SK-N-SH (cell line): Measurements from ENCODE around the gene BCAT1. TPM values are rescaled to one million over a fixed set of nuclear protein-coding genes. Genes with fewer than 3 reads are reported as not detected.

Experiments
- CTCF ChIA-PET: fragments of 300-600, 350-600 bp; formaldehyde crosslinking; extraction: SDS; loops from one replicate; lab custom pipeline; 2021; lab: Yijun Ruan, JAX
- POLR2A ChIA-PET: fragments of 350-600 bp; sonication (Branson Sonifier 250); formaldehyde crosslinking; extraction: SDS; loops from one replicate; lab custom pipeline; 2020; ENCODE audit warnings: antibody characterized with exemption, inconsistent platforms; lab: Yijun Ruan, JAX
- DNase-seq: peaks from one replicate; pipeline ENCODE4 v3.0.0; 2012
- H2AFZ ChIP-seq: fragments of 200-600 bp; sonication (generic); 2 replicates; pipeline ENCODE4 v1.8.1; 2016; ENCODE audit warnings: antibody characterized with exemption, mild to moderate bottlenecking, low read depth
- H3F3A ChIP-seq: fragments of 200-600 bp; sonication (generic); replicated peaks from 2 replicates; pipeline ENCODE3; 2016; ENCODE audit warnings: antibody characterized with exemption, mild to moderate bottlenecking; ENCODE audit not compliant: insufficient read depth
- H3K27ac ChIP-seq, 2 experiments: fragments of 200-500 bp in 1 of 2; fragments of 200-600 bp in 1 of 2; sonication (Bioruptor generic) in 1 of 2; sonication (generic), shearing (Covaris generic) in 1 of 2; 2 replicates each; pipeline versions ENCODE4 v1.5.1 to v1.6.1; 2014 to 2016; ENCODE audit warnings: low read depth in 2 of 2, inconsistent platforms in 1 of 2, low read length in 1 of 2, mild to moderate bottlenecking in 1 of 2, mixed read lengths in 1 of 2
- H3K27me3 ChIP-seq: fragments of 200-600 bp; sonication (generic), shearing (Covaris generic); 2 replicates; pipeline ENCODE4 v1.6.1; 2016; ENCODE audit warnings: mixed run types; ENCODE audit not compliant: insufficient read depth
- H3K36me3 ChIP-seq, 2 experiments: fragments of 200-500 bp in 1 of 2; fragments of 200-600 bp in 1 of 2; sonication (Bioruptor generic) in 1 of 2; sonication (generic) in 1 of 2; replicated peaks in 1 of 2; 2 replicates each; pipeline versions ENCODE3 to v1.5.1; 2014 to 2016; ENCODE audit warnings: low read length in 1 of 2, mild to moderate bottlenecking in 1 of 2; ENCODE audit not compliant: insufficient read depth in 2 of 2, control insufficient read depth in 1 of 2
- H3K4me1 ChIP-seq, 2 experiments: fragments of 200-500 bp in 1 of 2; fragments of 200-600 bp in 1 of 2; sonication (Bioruptor generic) in 1 of 2; sonication (generic), shearing (Covaris generic) in 1 of 2; 2 replicates each; pipeline versions ENCODE4 v1.5.1 to v1.6.1; 2014 to 2016; ENCODE audit warnings: low read depth in 1 of 2, low read length in 1 of 2, mixed run types in 1 of 2; ENCODE audit not compliant: insufficient read depth in 2 of 2, control insufficient read depth in 1 of 2
- H3K4me2 ChIP-seq: fragments of 200-600 bp; sonication (generic), shearing (Covaris generic); 2 replicates; pipeline ENCODE4 v1.6.1; 2017; ENCODE audit warnings: mixed run types
- H3K4me3 ChIP-seq, 2 experiments: fragments of 200-500 bp in 1 of 2; fragments of 200-600 bp in 1 of 2; sonication (Bioruptor generic) in 1 of 2; sonication (generic), shearing (Covaris generic) in 1 of 2; 2 replicates each; pipeline versions ENCODE4 v1.5.1 to v1.8.1; 2014 to 2016; ENCODE audit warnings: low read depth in 2 of 2, inconsistent platforms in 1 of 2, low read length in 1 of 2, mild to moderate bottlenecking in 1 of 2, mixed read lengths in 1 of 2, moderate library complexity in 1 of 2
- H3K79me2 ChIP-seq: fragments of 200-600 bp; sonication (generic); 2 replicates; pipeline ENCODE4 v1.8.1; 2017; ENCODE audit warnings: mild to moderate bottlenecking; ENCODE audit not compliant: insufficient read depth
- H3K9ac ChIP-seq: fragments of 200-600 bp; sonication (generic); 2 replicates; pipeline ENCODE4 v1.6.1; 2017; ENCODE audit warnings: mixed run types
- H3K9me2 ChIP-seq: fragments of 200-600 bp; sonication (generic); 2 replicates; pipeline ENCODE4 v1.6.1; 2017; ENCODE audit warnings: mixed run types
- H3K9me3 ChIP-seq: fragments of 200-600 bp; sonication (generic); 2 replicates; pipeline ENCODE4 v1.6.1; 2017; ENCODE audit warnings: mixed run types, mild to moderate bottlenecking, moderate library complexity
- H4K20me1 ChIP-seq: fragments of 200-600 bp; sonication (generic); 2 replicates; pipeline ENCODE4 v1.6.1; 2017; ENCODE audit warnings: mild to moderate bottlenecking, mixed run types; ENCODE audit not compliant: insufficient read depth
- CTCF ChIP-seq: fragments of 200-600 bp; sonication (generic); IDR thresholded peaks from 2 replicates; pipeline ENCODE4 v1.6.1; 2017; ENCODE audit warnings: antibody characterized with exemption, mild to moderate bottlenecking, moderate library complexity
- EP300 ChIP-seq, 2 experiments: IDR thresholded peaks; 2 replicates each; pipeline versions ENCODE4 v1.4.0 to v1.6.1; 2012; ENCODE audit warnings: borderline replicate concordance in 1 of 2, low read depth in 1 of 2, low read length in 1 of 2
- IRF3 ChIP-seq: fragments of 150-350 bp; IDR thresholded peaks from 2 replicates; pipeline ENCODE4 v1.6.1; 2016; ENCODE audit warnings: mild to moderate bottlenecking, low read depth, low read length
- NFIC ChIP-seq: IDR thresholded peaks from 2 replicates; pipeline ENCODE4 v1.4.0; 2012; ENCODE audit warnings: borderline replicate concordance
- NRF1 ChIP-seq: IDR thresholded peaks from 2 replicates; pipeline ENCODE4 v1.6.1; 2012; ENCODE audit warnings: low read depth, mild to moderate bottlenecking, low read length
- PBX3 ChIP-seq: IDR thresholded peaks from 2 replicates; pipeline ENCODE4; 2012
- POLR2AphosphoS5 ChIP-seq: IDR thresholded peaks from 2 replicates; pipeline ENCODE4 v1.6.1; 2012; ENCODE audit warnings: low read depth, low read length
- REST ChIP-seq: IDR thresholded peaks from 2 replicates; pipeline ENCODE4 v1.6.1; 2012; ENCODE audit warnings: mild to moderate bottlenecking, low read depth, low read length, moderate library complexity
- RFX5 ChIP-seq: IDR thresholded peaks from 2 replicates; pipeline ENCODE4 v1.6.1; 2012; ENCODE audit warnings: mild to moderate bottlenecking, improper control_type of control experiment, low read length
- TAF1 ChIP-seq: IDR thresholded peaks from 2 replicates; pipeline ENCODE4 v1.6.1; 2012; ENCODE audit warnings: low read depth, mild to moderate bottlenecking, low read length, moderate library complexity, borderline replicate concordance
- USF1 ChIP-seq: IDR thresholded peaks from 2 replicates; pipeline ENCODE4 v1.4.0; 2012; ENCODE audit warnings: low read depth, borderline replicate concordance
- YY1 ChIP-seq: IDR thresholded peaks from 2 replicates; pipeline ENCODE4 v1.4.0; 2012; ENCODE audit warnings: low read depth, mild to moderate bottlenecking
- ZBTB33 ChIP-seq: IDR thresholded peaks from 2 replicates; pipeline ENCODE4 v1.4.0; 2012; ENCODE audit warnings: low read depth, borderline replicate concordance
- WGBS: methylation state at CpG from one replicate; pipeline ENCODE4 v1.1.6; 2017; ENCODE audit warnings: low lambda C conversion rate; 5-methylcytosine and 5-hydroxymethylcytosine counted together
- polyA plus RNA-seq, 3 experiments: library from polyadenylated mRNA; depleted of rRNA; stranded (reverse); fragments of >200 nt; gene quantifications; 2 replicates each; pipeline ENCODE4 v1.2.3, GENCODE V29; 2012

BCAT1 gene
- polyA plus RNA-seq, 1 of the 3 experiments (the other 2 are of a cell fraction), result 7.7 TPM

GRCh38 chr12:24996102-24996797 is 47.3 kb upstream of the BCAT1 start (continued):
- TF ChIP-seq ZBTB33 (no peak), RFX5 (no peak)

GRCh38 chr12:24993793-24994192 is 44.9 kb upstream of the BCAT1 start:
- DNase-seq, result no peak
- Histone ChIP-seq H3K4me1 (peaks cover 3 to 11% of the 10 kb centered on the region in 2 experiments; a peak in 3 of 4 replicates), H2AFZ (no peak overlapping the region), H4K20me1 (peaks cover 4% of the 10 kb centered on the region; the same call in 1 of the 2 replicates), H3K4me3 (no peak overlapping the region), H3F3A (peaks cover 16% of the 10 kb centered on the region), H3K9me2 (no peaks in the 10 kb centered on the region), H3K36me3 (no peaks in the 10 kb centered on the region), H3K9me3 (no peaks in the 10 kb centered on the region), H3K4me2 (no peak overlapping the region), H3K79me2 (no peaks in the 10 kb centered on the region), H3K27ac (no peak overlapping the region), H3K27me3 (no peaks in the 10 kb centered on the region), H3K9ac (no peak overlapping the region)
- WGBS, result 82% methylated on average over 4 of the region's 4 CpGs
- ChIA-PET CTCF (interaction anchor here (3.7 kb wide), 1 partner anchor 133 kb away, joined by 45 read pairs; no protein-coding TSS in a partner anchor), POLR2A (no interaction called here)
- no peak for TF ChIP-seq CTCF
- no peak for TF ChIP-seq PBX3
- no peak for TF ChIP-seq USF1
- TF ChIP-seq TAF1, result no peak
- TF ChIP-seq NFIC, result no peak
- TF ChIP-seq NRF1, result no peak
- TF ChIP-seq IRF3, result no peak
- TF ChIP-seq POLR2AphosphoS5, result no peak
- TF ChIP-seq EP300 (IDR thresholded peaks at IDR 0.05; ENCODE audit: borderline replicate concordance in 1 of 2, low read depth in 1 of 2, low read length in 1 of 2), result no peak
- TF ChIP-seq REST, result no peak
- TF ChIP-seq YY1, result no peak
